Panc1 (cell line): ENCODE data around the gene BSND. TPM values are rescaled to one million over a fixed set of nuclear protein-coding genes. Genes with fewer than 3 reads are reported as not detected.

ENCODE experiments used
- ATAC-seq: fragments of 200-7000 bp; cut with Tn5 transposase; 2 replicates; pipeline ENCODE4 v1.9.1; 2020; ENCODE audit warnings: mild to moderate bottlenecking, moderate library complexity
- BruUV-seq: library from RNA; stranded (reverse); fragments of 400-500 nt; replicated peaks from 2 replicates; lab custom pipeline; 2021; lab: Mats Ljungman, UMichigan
- CTCF ChIA-PET: fragments of 300-600 bp; sonication (Branson Sonifier 250); formaldehyde crosslinking; loops from one replicate; lab custom pipeline; 2022; ENCODE audit warnings: antibody characterized with exemption; lab: Charles Lee
- POLR2A ChIA-PET: fragments of 300-600 bp; sonication (Branson Sonifier 250); formaldehyde crosslinking; loops from one replicate; lab custom pipeline; 2022; ENCODE audit warnings: antibody characterized with exemption; lab: Charles Lee
- DNase-seq: peaks from one replicate; pipeline ENCODE4 v3.0.0-alpha.2; 2010; ENCODE audit warnings: low read depth, low spot score
- H3K27ac ChIP-seq: 2 replicates; pipeline ENCODE4 v1.5.1; 2011; ENCODE audit warnings: mild to moderate bottlenecking, low read length, inconsistent platforms
- H3K27me3 ChIP-seq: fragments of 200-500 bp; sonication (Bioruptor generic); 2 replicates; pipeline ENCODE4 v1.6.0; 2014; ENCODE audit warnings: low read length, inconsistent platforms; ENCODE audit not compliant: control insufficient read depth, insufficient read depth
- H3K36me3 ChIP-seq: fragments of 200-500 bp; sonication (Bioruptor generic); 2 replicates; pipeline ENCODE4 v1.5.1; 2014; ENCODE audit warnings: inconsistent platforms, mild to moderate bottlenecking, low read length, moderate library complexity; ENCODE audit not compliant: control insufficient read depth, insufficient read depth
- H3K4me1 ChIP-seq: 2 replicates; pipeline ENCODE4 v1.5.1; 2011; ENCODE audit warnings: inconsistent platforms, mild to moderate bottlenecking, low read length, moderate library complexity; ENCODE audit not compliant: control insufficient read depth, insufficient read depth
- H3K4me3 ChIP-seq, 2 experiments: 2 replicates each; pipeline ENCODE4 v1.5.1; 2011 to 2012; ENCODE audit warnings: low read depth in 2 of 2, low read length in 2 of 2, mild to moderate bottlenecking in 2 of 2, inconsistent platforms in 1 of 2, moderate library complexity in 1 of 2
- H3K9me3 ChIP-seq: fragments of 200-500 bp; sonication (Bioruptor generic); 2 replicates; pipeline ENCODE4 v1.5.1; 2014; ENCODE audit warnings: low read depth, mild to moderate bottlenecking, inconsistent platforms, low read length, moderate library complexity; ENCODE audit not compliant: control insufficient read depth, insufficient read depth
- POLR2AphosphoS5 ChIP-seq: IDR thresholded peaks from 2 replicates; pipeline ENCODE4 v1.6.1; 2012; ENCODE audit warnings: mild to moderate bottlenecking, low read depth, low read length, moderate library complexity
- SIN3A ChIP-seq: IDR thresholded peaks from 2 replicates; pipeline ENCODE4 v1.6.1; 2012; ENCODE audit warnings: low read depth, mild to moderate bottlenecking, low read length, moderate library complexity, borderline replicate concordance; ENCODE audit not compliant: insufficient read depth
- TCF7L2 ChIP-seq: IDR thresholded peaks from 2 replicates; pipeline ENCODE4 v1.6.1; 2011; ENCODE audit warnings: mild to moderate bottlenecking, low read depth, low read length, inconsistent platforms
- in situ Hi-C: cut with HindIII; loops from 2 replicates; pipeline ENCODE4 v1.10.0; 2016; ENCODE audit warnings: low sequenced_read_pairs, low pct_unique_long_range_greater_than_20kb
- intact Hi-C: fragments of 100-400 bp; cut with micrococcal nuclease; formaldehyde crosslinking; loops from one replicate; pipeline ENCODE4 v1.10.0; 2022; ENCODE audit not compliant: unreplicated experiment
- total RNA-seq: library from RNA; stranded (reverse); gene quantifications from one replicate; pipeline ENCODE4 v1.2.1, GENCODE V29; 2021; ENCODE audit not compliant: unreplicated experiment
- TF ChIP-seq, protein P1 (sequence below), 2 experiments: IDR thresholded peaks; 2 replicates each; pipeline ENCODE4 v1.6.1; 2011 to 2012; ENCODE audit warnings: low read depth in 2 of 2, control low read depth in 1 of 2, low read length in 1 of 2, mild to moderate bottlenecking in 1 of 2, moderate library complexity in 1 of 2; ENCODE audit not compliant: insufficient read depth in 1 of 2
- TF ChIP-seq, protein P2 (sequence below): fragments of 450-650 bp; IDR thresholded peaks from 2 replicates; pipeline ENCODE4 v1.5.1; 2017; ENCODE audit warnings: mild to moderate bottlenecking

The BSND gene
- total RNA-seq, 1 experiment from 2014 or later: not detected

DNA sequence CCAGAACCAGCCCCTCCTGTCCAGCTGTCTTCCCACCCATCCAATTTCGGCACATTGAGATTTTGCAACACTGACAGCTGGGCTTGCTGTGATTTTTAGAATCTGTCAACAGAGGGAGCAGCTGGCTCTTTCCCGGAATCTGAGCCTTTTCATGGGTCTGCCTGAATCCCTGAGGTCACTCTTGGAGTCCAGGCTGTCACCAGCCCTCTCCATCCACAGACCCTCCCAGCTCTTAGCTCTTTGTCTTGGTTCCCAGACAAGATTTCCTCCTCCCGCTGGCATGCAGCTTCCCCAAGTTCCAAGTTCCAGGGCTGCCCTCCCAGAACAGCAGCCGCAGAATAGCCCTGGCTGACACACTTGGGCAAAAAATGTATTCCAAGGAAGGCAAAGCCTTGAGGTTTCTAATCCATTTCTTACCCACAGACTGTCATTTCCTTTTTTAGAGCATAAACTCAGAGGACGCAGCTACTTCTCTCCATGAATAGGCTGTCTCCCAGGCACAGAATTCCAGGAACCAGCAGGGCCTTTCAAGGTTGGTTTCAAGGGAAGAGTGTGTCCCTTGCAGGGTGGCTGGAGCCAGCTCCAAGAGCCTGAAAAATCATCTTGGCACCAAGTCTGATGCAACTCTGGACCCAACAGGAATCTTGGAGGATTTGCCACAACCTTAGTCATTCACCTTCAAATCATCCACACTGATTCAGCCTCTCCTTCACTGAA lies 25.4 kb upstream of the BSND start:
- TF ChIP-seq SIN3A (no peak), TCF7L2 (no peak)
- TF ChIP-seq, protein P1, sequence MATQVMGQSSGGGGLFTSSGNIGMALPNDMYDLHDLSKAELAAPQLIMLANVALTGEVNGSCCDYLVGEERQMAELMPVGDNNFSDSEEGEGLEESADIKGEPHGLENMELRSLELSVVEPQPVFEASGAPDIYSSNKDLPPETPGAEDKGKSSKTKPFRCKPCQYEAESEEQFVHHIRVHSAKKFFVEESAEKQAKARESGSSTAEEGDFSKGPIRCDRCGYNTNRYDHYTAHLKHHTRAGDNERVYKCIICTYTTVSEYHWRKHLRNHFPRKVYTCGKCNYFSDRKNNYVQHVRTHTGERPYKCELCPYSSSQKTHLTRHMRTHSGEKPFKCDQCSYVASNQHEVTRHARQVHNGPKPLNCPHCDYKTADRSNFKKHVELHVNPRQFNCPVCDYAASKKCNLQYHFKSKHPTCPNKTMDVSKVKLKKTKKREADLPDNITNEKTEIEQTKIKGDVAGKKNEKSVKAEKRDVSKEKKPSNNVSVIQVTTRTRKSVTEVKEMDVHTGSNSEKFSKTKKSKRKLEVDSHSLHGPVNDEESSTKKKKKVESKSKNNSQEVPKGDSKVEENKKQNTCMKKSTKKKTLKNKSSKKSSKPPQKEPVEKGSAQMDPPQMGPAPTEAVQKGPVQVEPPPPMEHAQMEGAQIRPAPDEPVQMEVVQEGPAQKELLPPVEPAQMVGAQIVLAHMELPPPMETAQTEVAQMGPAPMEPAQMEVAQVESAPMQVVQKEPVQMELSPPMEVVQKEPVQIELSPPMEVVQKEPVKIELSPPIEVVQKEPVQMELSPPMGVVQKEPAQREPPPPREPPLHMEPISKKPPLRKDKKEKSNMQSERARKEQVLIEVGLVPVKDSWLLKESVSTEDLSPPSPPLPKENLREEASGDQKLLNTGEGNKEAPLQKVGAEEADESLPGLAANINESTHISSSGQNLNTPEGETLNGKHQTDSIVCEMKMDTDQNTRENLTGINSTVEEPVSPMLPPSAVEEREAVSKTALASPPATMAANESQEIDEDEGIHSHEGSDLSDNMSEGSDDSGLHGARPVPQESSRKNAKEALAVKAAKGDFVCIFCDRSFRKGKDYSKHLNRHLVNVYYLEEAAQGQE (IDR thresholded peaks at IDR 0.05; ENCODE audit: insufficient read depth in 1 of 2, low read depth in 2 of 2, low read length in 1 of 2): no peak
- TF ChIP-seq, protein P2, sequence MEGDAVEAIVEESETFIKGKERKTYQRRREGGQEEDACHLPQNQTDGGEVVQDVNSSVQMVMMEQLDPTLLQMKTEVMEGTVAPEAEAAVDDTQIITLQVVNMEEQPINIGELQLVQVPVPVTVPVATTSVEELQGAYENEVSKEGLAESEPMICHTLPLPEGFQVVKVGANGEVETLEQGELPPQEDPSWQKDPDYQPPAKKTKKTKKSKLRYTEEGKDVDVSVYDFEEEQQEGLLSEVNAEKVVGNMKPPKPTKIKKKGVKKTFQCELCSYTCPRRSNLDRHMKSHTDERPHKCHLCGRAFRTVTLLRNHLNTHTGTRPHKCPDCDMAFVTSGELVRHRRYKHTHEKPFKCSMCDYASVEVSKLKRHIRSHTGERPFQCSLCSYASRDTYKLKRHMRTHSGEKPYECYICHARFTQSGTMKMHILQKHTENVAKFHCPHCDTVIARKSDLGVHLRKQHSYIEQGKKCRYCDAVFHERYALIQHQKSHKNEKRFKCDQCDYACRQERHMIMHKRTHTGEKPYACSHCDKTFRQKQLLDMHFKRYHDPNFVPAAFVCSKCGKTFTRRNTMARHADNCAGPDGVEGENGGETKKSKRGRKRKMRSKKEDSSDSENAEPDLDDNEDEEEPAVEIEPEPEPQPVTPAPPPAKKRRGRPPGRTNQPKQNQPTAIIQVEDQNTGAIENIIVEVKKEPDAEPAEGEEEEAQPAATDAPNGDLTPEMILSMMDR: peak; percentile 71
- intact Hi-C loops (no loop called here), in situ Hi-C loops (no loop called here)
- no peaks in the 10 kb centered on the region for H3K36me3 ChIP-seq
- no peaks in the 10 kb centered on the region for H3K27me3 ChIP-seq
- H3K27ac ChIP-seq: no peak overlapping the region
- BruUV-seq: no TSS peak
- no peak overlapping the region for H3K4me3 ChIP-seq
- CTCF ChIA-PET: interaction anchor here (0.5 kb wide), 1 partner anchor 79 kb away, joined by 4 read pairs; no protein-coding TSS in a partner anchor
- peaks cover 4% of the 10 kb centered on the region; the same call in 1 of the 2 replicates for H3K4me1 ChIP-seq
- POLR2A ChIA-PET: no interaction called here
- no peaks in the 10 kb centered on the region for H3K9me3 ChIP-seq
- ATAC-seq (peak; percentile 77), DNase-seq (no peak)

DNA sequence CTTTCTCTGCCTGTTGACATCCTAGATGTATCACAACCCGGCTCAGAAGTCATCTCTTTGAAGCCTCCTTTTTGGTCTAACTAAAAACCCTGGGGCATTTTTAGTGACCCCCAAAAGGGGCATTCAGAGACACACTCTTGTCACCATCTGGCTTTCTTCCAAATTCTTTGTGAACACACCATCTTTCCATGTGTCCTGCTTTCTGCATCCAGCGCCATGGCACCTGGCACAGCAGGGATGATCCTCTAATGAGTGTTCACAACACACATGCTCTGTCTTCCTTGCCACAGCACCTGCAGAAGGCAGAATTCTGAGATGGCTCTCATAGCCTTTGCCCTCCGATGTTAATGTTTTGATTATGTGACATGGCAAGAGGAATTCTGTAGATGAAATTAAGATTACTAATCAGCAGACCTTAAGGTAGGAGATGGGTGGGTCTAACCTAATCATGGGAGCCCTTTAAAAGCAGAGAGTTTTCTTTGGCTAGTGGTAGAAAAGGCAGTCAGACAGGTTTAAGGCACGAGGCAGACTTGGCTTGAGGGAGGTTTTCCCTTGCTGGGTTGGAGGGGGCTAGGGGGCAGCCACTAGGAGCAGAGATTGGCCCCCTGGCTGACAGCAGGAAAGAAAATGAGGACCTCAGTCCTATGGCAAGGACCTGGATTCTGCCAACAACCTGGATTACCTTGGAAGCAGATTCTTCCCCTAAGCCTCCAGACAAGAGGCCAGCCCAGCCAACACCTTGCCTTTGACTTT lies 23.2 kb upstream of the BSND start:
- no peak for DNase-seq
- H3K9me3 ChIP-seq: no peaks in the 10 kb centered on the region
- no peak overlapping the region for H3K27ac ChIP-seq
- peaks cover 3% of the 10 kb centered on the region; the same call in 1 of the 2 replicates for H3K27me3 ChIP-seq
- ATAC-seq: no peak
- no peaks in the 10 kb centered on the region for H3K36me3 ChIP-seq
- TF ChIP-seq POLR2AphosphoS5 (no peak), TCF7L2 (no peak), SIN3A (no peak)
- TF ChIP-seq, protein P1 (IDR thresholded peaks at IDR 0.05; ENCODE audit: insufficient read depth in 1 of 2, low read depth in 2 of 2, low read length in 1 of 2): no peak
- TF ChIP-seq, protein P2: no peak
- H3K4me1 ChIP-seq: peaks cover 4% of the 10 kb centered on the region; the same call in 1 of the 2 replicates
- in situ Hi-C loops (no loop called here), intact Hi-C loops (no loop called here)
- BruUV-seq: no TSS peak
- ChIA-PET CTCF (no interaction called here), POLR2A (no interaction called here)
- no peak overlapping the region for H3K4me3 ChIP-seq
